ENCODE measurements around the gene STIL. TPM values are rescaled to one million over a fixed set of nuclear protein-coding genes. Genes with fewer than 3 reads are reported as not detected.

The STIL gene
- total RNA-seq, 4 donors from 2014 or later = 0.33 to 1.1 (median 0.63) TPM

DNA sequence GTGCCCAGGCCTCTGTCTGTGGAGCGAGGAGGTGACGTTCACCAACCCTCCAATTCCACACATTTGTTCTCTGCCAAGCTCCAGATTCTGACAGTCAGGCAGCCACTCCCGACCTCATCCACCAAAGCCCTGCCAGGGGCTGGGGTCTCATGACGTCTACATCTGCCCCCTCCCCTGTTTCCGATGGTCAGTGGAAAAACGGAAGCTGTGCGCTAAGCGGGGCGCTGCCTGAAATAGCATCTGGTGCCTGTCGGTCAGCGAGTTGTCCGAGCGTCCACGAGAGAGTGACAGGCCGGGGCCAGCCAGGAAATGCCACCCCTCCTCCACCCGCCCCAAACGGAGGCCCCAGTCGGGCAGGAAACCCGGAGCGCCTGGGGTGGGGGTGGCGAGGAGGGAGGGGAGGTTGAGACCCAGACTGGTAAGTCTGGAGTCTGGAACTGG lies 78.7 kb downstream of the STIL start:
- peak overlapping the region in 2 of 4 donors; percentile 20 to 27 for H3K4me3 ChIP-seq
- H3K27me3 ChIP-seq = peaks cover 30 to 36% (median 32%) of the 10 kb centered on the region in 3 donors
- in situ Hi-C loops (cut with MboI; ENCODE audit: low sequenced_read_pairs in 4 of 4) = no loop called here

DNA sequence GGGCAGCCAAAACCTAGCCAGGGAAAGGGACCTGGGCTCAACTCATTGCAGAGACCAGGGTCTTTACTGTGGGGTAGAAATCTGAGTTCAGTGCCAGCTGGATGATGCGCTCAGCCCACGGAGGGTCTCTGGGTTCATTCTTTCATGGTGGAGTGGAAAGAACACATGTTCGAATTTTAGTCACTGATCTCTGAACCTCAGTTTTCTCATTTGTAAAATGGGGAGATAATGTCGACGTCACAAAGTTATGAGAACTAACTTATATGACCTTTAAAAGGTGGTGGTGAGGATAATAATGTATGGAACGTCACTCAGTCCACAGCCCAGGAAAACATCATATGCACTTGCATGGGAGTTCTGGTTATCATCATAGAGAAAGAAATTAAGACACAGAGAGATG lies 80.8 kb downstream of the STIL start:
- no peak for DNase-seq
- H3K27ac ChIP-seq = peak overlapping the region in 1 of 4 donors; percentile 75

More for the DNA sequence above, 78.7 kb downstream of the STIL start:
- TF ChIP-seq CTCF (IDR thresholded peaks at IDR 0.05 in 4 of 5, conservative IDR thresholded peaks at IDR 0.05 in 1 of 5) (no peak), POLR2A (IDR thresholded peaks at IDR 0.05) (no peak)
- peaks cover 3 to 16% of the 10 kb centered on the region in 2 donors for H3K4me1 ChIP-seq
- ATAC-seq = peak in 1 of 2 donors; percentile 23
- peak overlapping the region in 3 of 4 donors; percentile 50 to 56 (median 52) for H3K27ac ChIP-seq
- no peak for DNase-seq
- no peaks in the 10 kb centered on the region for H3K36me3 ChIP-seq
- H3K9me3 ChIP-seq = no peaks in the 10 kb centered on the region
- intact Hi-C loops (cut with DNase I; ENCODE audit: low total_unique reads) = no loop called here

DNA sequence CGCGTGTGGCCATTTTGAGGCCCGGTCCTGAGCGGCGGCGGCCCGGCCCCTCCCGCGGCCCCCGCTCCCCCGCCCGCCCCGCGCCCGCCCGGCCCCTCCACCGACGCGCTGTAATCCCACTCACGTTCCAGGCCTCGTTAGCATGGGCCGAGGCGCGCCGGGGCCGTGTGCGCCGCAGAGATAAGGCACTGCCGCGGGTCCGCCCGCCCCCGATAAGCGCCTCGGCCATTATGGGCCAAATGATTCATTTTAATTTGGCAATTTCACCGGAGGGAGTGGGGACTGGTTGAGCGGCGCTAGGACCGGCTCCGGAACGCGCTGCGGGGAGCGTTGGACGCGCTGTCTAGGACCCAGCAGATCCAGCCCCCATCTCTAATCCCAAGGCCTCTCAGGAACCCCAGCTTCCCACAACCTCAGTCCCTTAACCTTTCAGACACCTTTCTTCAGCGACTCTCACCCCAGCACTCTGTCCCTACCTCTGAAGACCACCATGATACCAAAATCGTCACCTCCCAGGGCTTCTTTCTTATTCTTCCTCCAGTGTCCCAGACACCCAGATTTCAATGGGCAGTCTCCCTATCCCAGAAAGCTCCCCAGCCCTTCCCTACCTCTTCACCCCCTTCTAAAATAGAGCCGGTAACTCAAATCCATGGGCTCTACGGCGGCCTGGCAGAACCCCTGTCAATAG lies 81.6 kb downstream of the STIL start, which contains the start of gene TAL1:
Gene TAL1, minus strand, starts transcription at position 39 of the 688 bp plus-strand sequence. CDS start 6,337 bp downstream, outside the sequence.
- TF ChIP-seq CTCF (IDR thresholded peaks at IDR 0.05 in 4 of 5, conservative IDR thresholded peaks at IDR 0.05 in 1 of 5) (no peak), POLR2A (IDR thresholded peaks at IDR 0.05) (no peak)
- H3K4me1 ChIP-seq = peaks cover 3 to 16% of the 10 kb centered on the region in 2 donors
- DNase-seq (no peak), ATAC-seq (peak in 1 of 2 donors; percentile 30)
- H3K9me3 ChIP-seq = no peaks in the 10 kb centered on the region
- H3K4me3 ChIP-seq = peak within 1 kb of the TSS; percentile 46 to 61 (median 54)
- in situ Hi-C loops (cut with MboI; ENCODE audit: low sequenced_read_pairs in 4 of 4) = no loop called here
- intact Hi-C loops (cut with DNase I; ENCODE audit: low total_unique reads) = no loop called here
- H3K27ac ChIP-seq = peak within 1 kb of the TSS; percentile 60 to 77 (median 72)
- peaks cover 59 to 65% (median 59%) of the 10 kb centered on the region in 3 donors for H3K27me3 ChIP-seq
- no peaks in the 10 kb centered on the region for H3K36me3 ChIP-seq

More for the DNA sequence above, 80.8 kb downstream of the STIL start:
- Histone ChIP-seq H3K36me3 (no peaks in the 10 kb centered on the region), H3K4me3 (no peak overlapping the region), H3K27me3 (peaks cover 50 to 57% (median 51%) of the 10 kb centered on the region in 3 donors), H3K4me1 (peaks cover 3 to 16% of the 10 kb centered on the region in 2 donors), H3K9me3 (no peaks in the 10 kb centered on the region)
- TF ChIP-seq POLR2A (IDR thresholded peaks at IDR 0.05) (no peak), CTCF (IDR thresholded peaks at IDR 0.05 in 4 of 5, conservative IDR thresholded peaks at IDR 0.05 in 1 of 5) (no peak)
- intact Hi-C loops (cut with DNase I; ENCODE audit: low total_unique reads) = no loop called here
- ATAC-seq = no peak
- in situ Hi-C loops (cut with MboI; ENCODE audit: low sequenced_read_pairs in 4 of 4) = no loop called here

DNA sequence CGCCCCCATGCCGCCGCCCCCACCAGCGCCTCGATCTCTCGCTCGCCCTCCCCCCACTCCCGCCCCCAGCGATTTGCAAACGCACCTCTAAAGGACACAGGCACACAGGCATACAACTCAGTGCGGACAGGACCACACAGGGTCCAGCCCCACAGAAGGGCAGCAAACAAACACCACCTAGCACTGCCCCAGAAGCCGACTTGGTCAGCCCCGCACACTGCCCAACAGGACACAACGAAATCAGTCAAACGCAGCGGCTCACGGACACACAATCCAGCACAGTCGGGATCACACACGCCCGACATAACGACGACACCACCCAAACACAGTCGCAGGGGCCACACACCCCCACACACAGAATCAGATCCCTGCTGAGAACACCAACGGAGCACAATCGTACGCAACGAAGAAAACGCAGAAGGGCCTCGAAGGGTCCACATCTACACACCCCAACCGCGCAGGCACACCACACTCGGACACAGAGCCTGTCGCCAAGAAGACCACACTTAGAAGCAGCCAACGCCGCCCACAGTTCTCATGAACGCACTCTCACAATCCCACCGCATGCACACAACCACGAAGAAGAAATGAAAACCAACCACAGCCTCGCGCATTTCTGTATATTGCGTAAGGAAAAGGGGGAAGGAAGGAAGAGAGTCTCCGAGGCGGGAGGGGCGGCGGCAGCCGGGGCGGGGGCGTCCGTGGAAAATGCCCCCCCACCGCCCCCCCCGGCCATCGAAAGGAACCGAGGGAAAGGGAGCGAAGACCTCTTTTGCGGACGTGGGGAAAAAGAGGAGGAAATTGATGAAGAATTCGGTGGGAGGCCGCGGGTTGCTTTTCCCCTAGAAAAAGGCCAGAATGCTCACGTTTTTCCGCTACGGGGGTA lies 82.4 kb downstream of the STIL start:
- ATAC-seq (peak in 1 of 2 donors; percentile 28), DNase-seq (no peak)
- intact Hi-C loops (cut with DNase I; ENCODE audit: low total_unique reads) (no loop called here), in situ Hi-C loops (cut with MboI; ENCODE audit: low sequenced_read_pairs in 4 of 4) (no loop called here)
- Histone ChIP-seq H3K36me3 (no peaks in the 10 kb centered on the region), H3K27ac (peak overlapping the region; percentile 60 to 77 (median 72)), H3K4me3 (peak overlapping the region; percentile 46 to 61 (median 54)), H3K9me3 (no peaks in the 10 kb centered on the region), H3K27me3 (peaks cover 66 to 73% (median 67%) of the 10 kb centered on the region in 3 donors), H3K4me1 (peaks cover 5 to 20% of the 10 kb centered on the region in 2 donors)
- TF ChIP-seq CTCF (IDR thresholded peaks at IDR 0.05 in 4 of 5, conservative IDR thresholded peaks at IDR 0.05 in 1 of 5) (no peak), POLR2A (IDR thresholded peaks at IDR 0.05) (peak; percentile 22 to 54)
